Heart right ventricle (tissue), 16 donors: ENCODE data around the gene ANP32A. TPM values are rescaled to one million over a fixed set of nuclear protein-coding genes. Genes with fewer than 3 reads are reported as not detected.

Experiments used
- ATAC-seq, 8 donors: fragments of 200-7000 bp; cut with Tn5 transposase; one replicate each; pipeline ENCODE4 v1.9.1; 2020; ENCODE audit warnings: mild to moderate bottlenecking in 8 of 8, moderate library complexity in 8 of 8, moderate number of reproducible peaks in 1 of 8
- DNase-seq, 2 donors: peaks; one replicate each; pipeline ENCODE4 v3.0.0-alpha.2; 2020
- H3K27ac ChIP-seq, 10 donors: fragments of 200-600 bp; sonication (generic) in 2 of 10; one replicate each; pipeline versions ENCODE4 v1.5.0 to v1.8.0; 2020 to 2022; ENCODE audit warnings: mild to moderate bottlenecking in 3 of 10
- H3K27me3 ChIP-seq, 7 donors: fragments of 200-600 bp; one replicate each; pipeline ENCODE4 v1.8.0; 2021 to 2022; ENCODE audit warnings: mild to moderate bottlenecking in 2 of 7
- H3K36me3 ChIP-seq, 9 donors: fragments of 200-600 bp; sonication (generic) in 1 of 9; one replicate each; pipeline versions ENCODE4 v1.5.0 to v1.8.0; 2020 to 2022; ENCODE audit warnings: mild to moderate bottlenecking in 2 of 9
- H3K4me1 ChIP-seq, 9 donors: fragments of 200-600 bp; sonication (generic) in 1 of 9; one replicate each; pipeline versions ENCODE4 v1.5.0 to v1.8.0; 2020 to 2022; ENCODE audit warnings: mild to moderate bottlenecking in 4 of 9
- H3K4me3 ChIP-seq, 10 donors: fragments of 200-600 bp; sonication (generic) in 2 of 10; one replicate each; pipeline versions ENCODE4 v1.5.0 to v1.8.0; 2020 to 2022; ENCODE audit warnings: mild to moderate bottlenecking in 7 of 10, moderate library complexity in 2 of 10
- H3K9me3 ChIP-seq, 11 donors: fragments of 200-600 bp in 10 of 11; sonication (generic) in 2 of 11; one replicate each; pipeline versions ENCODE4 v1.5.0 to v1.8.0; 2013 to 2022; ENCODE audit warnings: mild to moderate bottlenecking in 2 of 11, control low read depth in 1 of 11, moderate library complexity in 1 of 11
- WGBS, 2 donors: extraction: QIAGEN DNeasy Blood & Tissue Kit; methylation state at CpG; one replicate each; pipeline ENCODE4 v1.1.7; 2013; ENCODE audit warnings: inconsistent platforms in 1 of 2; 5-methylcytosine and 5-hydroxymethylcytosine counted together
- intact Hi-C, 10 donors: fragments of 100-400 bp; cut with DNase I; formaldehyde crosslinking; loops; one replicate each; pipeline versions ENCODE4 v1.11.1 to v1.14.2; 2022
- polyA plus RNA-seq, 2 donors: library from polyadenylated mRNA; stranded (reverse); fragments of 200-250 nt; gene quantifications; one replicate each; pipeline ENCODE4 v1.2.3, GENCODE V29; 2013
- total RNA-seq, 10 donors: library from RNA; stranded (reverse); fragmentation: NEBNext Ultra II Directional in 3 of 10; extraction: Animal tissue kit (Norgen Biotek cat#: 25700) in 3 of 10; gene quantifications; one replicate each; pipeline versions ENCODE4 v1.2.1 to v1.2.4, GENCODE V29; 2021 to 2023
- TF ChIP-seq, protein P1 (sequence below), 9 donors: fragments of 200-600 bp; sonication (generic) in 2 of 9; IDR thresholded peaks; one replicate each; pipeline versions ENCODE4 v1.5.0 to v1.8.0; 2021 to 2022; ENCODE audit warnings: antibody characterized with exemption in 9 of 9, mild to moderate bottlenecking in 5 of 9, moderate library complexity in 1 of 9
- donor health status: Arrhythmogenic right ventricular cardiomyopathy.
- donor health status: ischemic (EF 13 %, LVEDD 7.1; RV severe dilation, severe dysfunction).
- donor health status: healthy with polysubstance abuse.
- donor health status: DM: no; HTN: yes; CAD: no.
- donor health status: DM: no; HTN: no; CAD: no.
- donor health status: ischemic (EF 25% LVEDD 6.9; RV normal size, moderate dysfunction).
- donor health status: ischemic (EF 25% LVEDD 5.7; RV mildly dilated, moderate dysfunction).
- donor health status: healthy.
- donor health status: DM: yes; HTN: yes; CAD: no.
- donor health status: Ischemic cardiomyopathy.
- donor health status: ischemic (EF 35%, LVEDD 5.7; RV mildly dilated, moderate dysfunction).
- donor health status: nonischemic (EF 11% LVEDD 7.7; RV severe dilation, severe dysfunction).
- donor health status: DM: yes; HTN: yes; CAD: no.
- donor health status: PGD.
- donor health status: ischemic (EF 29% LVEDD 5.4; RV normal size, mild dysfunction).
- donor health status: nonischemic (EF 23%, LVEDD 6.1; RV moderate dilation, normal function).

Gene ANP32A
- total and polyA plus RNA-seq, 12 donors: 87.3 to 201 (median 146) TPM

GRCh38 chr15:68844856-68845550, 24.3 kb upstream of the ANP32A start:
- Histone ChIP-seq H3K4me1 (peaks cover 0 to 12% (median 6%) of the 10 kb centered on the region in 9 donors), H3K27me3 (peaks cover 0 to 65% (median 51%) of the 10 kb centered on the region in 7 donors), H3K9me3 (no peaks in the 10 kb centered on the region), H3K36me3 (no peaks in the 10 kb centered on the region), H3K27ac (no peak overlapping the region), H3K4me3 (no peak overlapping the region)
- TF ChIP-seq, protein P1, sequence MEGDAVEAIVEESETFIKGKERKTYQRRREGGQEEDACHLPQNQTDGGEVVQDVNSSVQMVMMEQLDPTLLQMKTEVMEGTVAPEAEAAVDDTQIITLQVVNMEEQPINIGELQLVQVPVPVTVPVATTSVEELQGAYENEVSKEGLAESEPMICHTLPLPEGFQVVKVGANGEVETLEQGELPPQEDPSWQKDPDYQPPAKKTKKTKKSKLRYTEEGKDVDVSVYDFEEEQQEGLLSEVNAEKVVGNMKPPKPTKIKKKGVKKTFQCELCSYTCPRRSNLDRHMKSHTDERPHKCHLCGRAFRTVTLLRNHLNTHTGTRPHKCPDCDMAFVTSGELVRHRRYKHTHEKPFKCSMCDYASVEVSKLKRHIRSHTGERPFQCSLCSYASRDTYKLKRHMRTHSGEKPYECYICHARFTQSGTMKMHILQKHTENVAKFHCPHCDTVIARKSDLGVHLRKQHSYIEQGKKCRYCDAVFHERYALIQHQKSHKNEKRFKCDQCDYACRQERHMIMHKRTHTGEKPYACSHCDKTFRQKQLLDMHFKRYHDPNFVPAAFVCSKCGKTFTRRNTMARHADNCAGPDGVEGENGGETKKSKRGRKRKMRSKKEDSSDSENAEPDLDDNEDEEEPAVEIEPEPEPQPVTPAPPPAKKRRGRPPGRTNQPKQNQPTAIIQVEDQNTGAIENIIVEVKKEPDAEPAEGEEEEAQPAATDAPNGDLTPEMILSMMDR (IDR thresholded peaks at IDR 0.05): no peak
- WGBS, 2 donors: 80 to 86% methylated on average over 5 of the region's 5 CpGs
- ATAC-seq (no peak), DNase-seq (no peak)
- intact Hi-C loops: no loop called here

GRCh38 chr15:68843425-68844311, 23.0 kb upstream of the ANP32A start:
- intact Hi-C loops: no loop called here
- DNase-seq (peak in 1 of 2 donors; percentile 15), ATAC-seq (peak; percentile 20 to 69 (median 60))
- no peaks in the 10 kb centered on the region for H3K36me3 ChIP-seq
- peak overlapping the region; percentile 25 to 61 (median 52) for H3K4me3 ChIP-seq
- peaks cover 0 to 75% (median 61%) of the 10 kb centered on the region in 7 donors for H3K27me3 ChIP-seq
- H3K9me3 ChIP-seq: no peaks in the 10 kb centered on the region
- peaks cover 0 to 12% (median 6%) of the 10 kb centered on the region in 9 donors for H3K4me1 ChIP-seq
- 6 to 8% methylated on average over 32 of the region's 32 CpGs for WGBS, 2 donors
- TF ChIP-seq, protein P1 (IDR thresholded peaks at IDR 0.05): no peak
- H3K27ac ChIP-seq: no peak overlapping the region

- Histone ChIP-seq H3K27me3 (peaks cover 0 to 81% (median 65%) of the 10 kb centered on the region in 7 donors), H3K9me3 (peaks cover 0 to 3% (median 0%) of the 10 kb centered on the region in 11 donors), H3K27ac (no peak overlapping the region), H3K36me3 (no peaks in the 10 kb centered on the region), H3K4me3 (no peak overlapping the region), H3K4me1 (peaks cover 0 to 12% (median 6%) of the 10 kb centered on the region in 9 donors)
- intact Hi-C loops: no loop called here
- TF ChIP-seq, protein P1 (IDR thresholded peaks at IDR 0.05): no peak
- WGBS, 2 donors: 92 to 93% methylated on average over 1 of the region's 1 CpG
- no peak for DNase-seq
- ATAC-seq: no peak
These were observed 22.3 kb upstream of the ANP32A start for GRCh38 chr15:68842958-68843357.

DNA sequence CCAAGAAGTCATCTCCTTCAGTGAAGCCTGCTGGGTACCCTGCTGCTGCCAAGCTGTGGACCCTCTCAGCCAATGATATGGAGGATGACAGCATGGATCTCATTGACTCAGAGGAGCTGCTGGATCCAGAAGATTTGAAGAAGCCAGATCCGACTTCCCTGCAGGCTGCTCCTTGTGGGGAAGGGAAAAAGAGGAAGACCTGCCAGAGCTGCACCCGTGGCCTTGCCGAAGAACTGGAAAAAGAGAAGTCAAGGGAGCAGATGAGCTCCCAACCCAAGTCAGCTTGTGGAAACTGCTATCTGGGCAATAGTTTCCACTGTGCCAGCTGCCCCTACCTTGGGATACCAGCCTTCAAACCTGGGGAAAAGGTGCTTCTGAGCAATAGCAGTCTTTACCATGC, 13.7 kb upstream of the ANP32A start:
- TF ChIP-seq, protein P1 (IDR thresholded peaks at IDR 0.05): no peak
- WGBS, 2 donors: 74 to 86% methylated on average over 3 of the region's 3 CpGs
- intact Hi-C loops: no loop called here
- Histone ChIP-seq H3K4me1 (peaks cover 0 to 9% (median 0%) of the 10 kb centered on the region in 9 donors), H3K9me3 (peaks cover 0 to 25% (median 2%) of the 10 kb centered on the region in 11 donors), H3K4me3 (no peak overlapping the region), H3K36me3 (no peaks in the 10 kb centered on the region), H3K27ac (no peak overlapping the region), H3K27me3 (peaks cover 0 to 15% (median 11%) of the 10 kb centered on the region in 7 donors)
- ATAC-seq (peak in 3 of 8 donors; percentile 42 to 67 (median 55)), DNase-seq (no peak)
